Medulla oblongata (tissue), 1 donor: ENCODE measurements around the gene TOB2.
A peak's percentile ranks its signal among the peaks of the same experiment; 100 is the strongest.
"Not testable (repeated sequence)": the region's sequence is repeated elsewhere in the genome, so short reads cannot be mapped to it uniquely, and the experiment has no call there.

Experiments
- DNase-seq: peaks from one replicate; pipeline ENCODE4 v3.0.0-alpha.2; 2015; ENCODE audit errors: extremely low spot score

The TOB2 gene

DNA sequence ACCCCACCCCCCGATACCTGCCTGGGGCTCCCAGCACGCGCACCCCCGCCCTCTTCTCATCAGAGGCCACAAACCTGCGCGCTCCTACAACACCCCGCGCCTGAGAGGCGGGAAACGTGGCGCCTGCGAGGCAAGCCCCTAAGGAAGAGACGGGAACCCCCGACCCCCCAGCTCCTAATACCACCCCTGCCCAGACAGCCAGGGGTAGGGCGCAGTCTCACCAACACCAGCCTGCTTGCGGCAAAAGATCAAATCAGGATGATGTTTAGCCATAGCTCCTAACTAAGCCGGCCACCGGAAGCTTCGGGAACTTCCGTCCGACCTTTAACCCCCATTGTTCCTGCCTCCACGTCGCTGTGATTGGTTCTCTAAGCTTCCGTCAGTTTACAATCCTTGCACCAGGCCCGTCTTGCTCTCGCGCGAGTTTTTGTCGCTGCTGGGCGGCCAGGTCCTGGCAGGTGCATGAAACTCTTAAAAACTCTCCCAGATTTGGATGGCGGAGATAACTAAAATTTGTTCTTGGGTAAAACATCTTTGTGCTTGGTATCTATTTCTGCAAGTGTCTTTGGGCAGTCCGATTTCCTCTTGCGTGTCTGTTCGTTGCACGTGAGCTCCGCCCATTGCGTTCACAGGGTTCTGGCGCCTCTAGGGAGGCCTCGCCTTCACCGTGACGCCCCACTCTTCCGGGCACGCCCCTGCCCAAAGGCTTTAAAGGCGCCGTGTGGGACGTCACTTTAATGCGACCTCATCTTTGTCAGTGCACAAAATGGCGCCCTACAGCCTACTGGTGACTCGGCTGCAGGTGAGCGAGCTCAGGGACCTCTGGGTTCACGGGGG lies 22.0 kb upstream of the TOB2 start, which contains the start of the genes ACO2 and PHF5A:
ACO2 (plus strand) TSS at position 737 of the 837 bp plus-strand sequence; CDS start at position 767, 30 bp downstream.
PHF5A (minus strand) TSS at position 312 of the 837 bp plus-strand sequence; CDS start at position 273, 39 bp downstream.
- peak; percentile 99 for DNase-seq

DNA sequence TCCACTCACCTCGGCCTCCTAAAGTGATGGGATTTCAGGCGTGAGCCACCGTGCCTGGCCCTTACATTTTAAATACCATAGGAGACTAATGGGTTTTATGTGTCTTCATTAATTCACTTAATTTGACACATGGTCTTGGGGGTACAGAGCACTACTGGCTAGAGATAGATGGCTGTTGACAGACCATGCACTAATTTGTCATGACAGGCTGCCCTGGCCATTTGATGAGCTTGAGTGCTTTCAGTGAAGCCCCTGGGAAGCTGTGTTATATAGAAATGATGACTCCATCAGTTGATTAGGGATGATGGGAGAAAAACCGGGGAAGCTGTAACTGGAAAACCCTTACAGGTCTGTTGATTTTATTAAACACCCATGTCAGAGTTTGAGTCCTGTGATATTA lies 15.3 kb upstream of the TOB2 start:
- DNase-seq, result no peak

DNA sequence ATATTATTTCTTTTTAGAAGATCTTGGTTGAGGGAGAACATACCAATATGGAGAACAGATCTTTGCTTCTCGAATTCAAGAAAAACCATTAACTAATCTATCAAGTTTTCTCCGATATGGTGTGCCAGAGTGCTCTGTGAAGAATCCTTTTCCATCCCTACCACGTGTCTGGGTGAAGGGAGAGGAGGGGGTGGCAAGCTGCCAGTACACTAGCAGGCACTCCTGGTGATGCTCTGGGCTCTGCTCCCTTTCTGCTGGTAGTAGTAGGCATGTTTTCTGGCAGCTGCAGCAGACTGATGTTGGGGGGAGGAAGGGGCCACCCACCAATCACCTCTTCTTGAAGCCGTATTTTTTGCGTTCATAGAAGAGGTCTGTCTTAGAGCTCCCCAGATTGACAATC lies 13.5 kb upstream of the TOB2 start:
- peak; percentile 78 for DNase-seq

DNA sequence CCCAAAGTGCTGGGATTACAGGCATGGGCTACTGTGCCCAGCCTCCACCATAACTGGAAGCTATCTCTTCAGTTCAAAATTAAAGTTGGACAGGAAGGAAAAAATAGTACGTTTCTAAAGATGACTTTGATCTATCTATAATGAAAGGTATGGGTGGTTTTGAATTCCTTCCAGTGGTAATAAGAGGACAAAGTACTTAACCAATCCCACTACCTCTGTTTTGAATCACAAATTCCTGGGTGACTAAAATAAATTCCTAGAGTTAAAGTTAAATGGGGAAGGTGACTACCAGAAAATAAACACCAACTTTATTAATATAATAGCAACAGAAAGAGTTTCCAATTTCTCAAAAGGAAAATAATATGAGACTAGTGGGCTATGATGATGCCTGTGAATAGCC lies 12.8 kb upstream of the TOB2 start:
- DNase-seq, result no peak

DNA sequence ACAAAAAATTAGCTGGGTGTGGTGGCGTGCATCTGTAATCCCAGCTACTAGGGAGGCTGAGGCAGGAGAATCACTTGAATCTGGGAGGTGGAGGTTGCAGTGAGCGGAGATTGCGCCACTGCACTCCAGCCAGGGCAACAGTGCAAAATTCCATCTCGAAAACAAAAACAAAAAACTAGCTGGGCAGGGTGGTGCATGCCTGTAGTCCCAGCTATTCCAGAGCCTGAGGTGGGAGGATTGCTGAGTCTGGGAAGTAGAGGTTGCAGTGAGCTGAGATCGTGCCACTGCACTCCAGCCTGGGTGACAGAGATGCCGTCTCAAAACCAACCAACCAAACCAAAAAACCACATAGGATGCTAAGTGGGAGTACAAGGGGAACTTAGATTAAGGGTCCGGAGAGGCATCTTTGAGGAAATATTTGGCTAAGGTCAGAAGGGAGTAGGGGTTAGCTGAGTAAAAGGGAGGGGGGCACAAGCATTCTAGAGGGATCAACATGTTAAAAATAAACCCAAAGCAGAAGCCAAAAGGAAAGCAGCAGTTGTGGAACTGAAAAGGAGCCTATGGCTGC lies 11.6 kb upstream of the TOB2 start:
- DNase-seq, result no peak

DNA sequence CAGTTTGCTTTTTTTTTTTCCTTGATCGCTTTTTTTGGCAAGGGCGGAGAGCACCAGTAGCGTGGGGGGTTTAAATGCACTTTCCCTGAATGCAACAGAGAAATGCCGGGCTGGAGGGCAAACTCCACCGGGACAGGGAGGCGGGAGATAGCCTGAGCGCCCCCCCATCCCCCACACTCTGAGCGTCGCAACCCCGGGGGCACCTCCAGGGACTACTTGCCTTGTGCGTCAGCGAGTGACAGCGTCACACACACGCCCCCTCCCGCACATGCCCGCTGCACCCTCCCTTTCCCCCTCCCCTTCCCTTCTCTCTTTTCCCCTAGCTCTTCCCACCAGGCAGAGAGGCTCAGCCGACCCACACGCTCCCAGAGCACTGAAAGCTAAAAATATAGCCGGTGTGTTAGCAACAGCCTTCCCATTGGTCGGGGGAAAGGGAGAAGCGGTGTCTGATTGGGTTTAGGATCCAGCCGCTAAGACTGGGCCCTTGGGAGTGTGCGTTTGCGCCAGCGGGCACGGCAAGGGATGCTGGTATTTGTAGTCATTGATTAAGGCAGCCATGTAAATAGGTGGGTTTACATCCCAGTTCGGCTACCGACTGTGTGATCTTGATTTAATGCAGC lies 1.7 kb upstream of the TOB2 start:
- DNase-seq, result peak; percentile 100

DNA sequence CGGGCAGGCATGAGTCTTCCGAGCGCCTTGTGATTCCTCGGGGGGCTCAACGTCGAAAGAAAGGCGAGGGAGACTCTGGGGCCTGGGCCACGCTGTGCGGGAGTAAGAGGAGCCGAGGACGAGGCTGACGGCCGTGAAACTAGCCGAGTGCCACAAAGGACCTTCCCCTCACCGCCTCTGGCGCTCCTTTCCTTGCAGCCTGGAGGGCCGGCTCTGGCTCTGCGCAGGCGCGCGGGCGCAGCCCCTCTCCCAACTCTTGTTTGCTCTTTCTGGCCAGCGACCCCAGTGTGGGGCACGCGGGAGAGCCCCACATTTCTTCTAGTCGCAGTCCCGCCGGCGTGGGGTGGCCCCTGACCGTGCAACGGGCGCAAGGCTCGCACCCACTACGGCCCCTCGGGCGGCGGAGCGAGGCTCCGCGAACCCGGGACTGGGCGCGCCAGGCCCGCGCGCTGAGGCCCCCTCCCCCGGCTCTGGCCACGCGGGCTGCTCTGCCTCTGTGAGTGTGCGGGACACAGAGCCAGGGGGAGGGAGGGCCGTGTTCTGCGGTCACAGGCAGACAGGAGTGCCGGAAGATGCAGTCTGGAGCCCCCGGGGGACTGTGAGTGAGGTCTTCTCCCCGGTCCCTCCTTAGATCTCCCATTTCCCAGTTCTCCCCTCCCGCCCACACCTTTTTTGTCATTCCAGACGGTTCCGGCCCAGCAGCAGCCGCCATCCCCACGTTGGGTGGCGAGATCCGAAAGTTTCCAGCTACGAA lies 1.0 kb upstream of the TOB2 start:
- peak; percentile 70 for DNase-seq

DNA sequence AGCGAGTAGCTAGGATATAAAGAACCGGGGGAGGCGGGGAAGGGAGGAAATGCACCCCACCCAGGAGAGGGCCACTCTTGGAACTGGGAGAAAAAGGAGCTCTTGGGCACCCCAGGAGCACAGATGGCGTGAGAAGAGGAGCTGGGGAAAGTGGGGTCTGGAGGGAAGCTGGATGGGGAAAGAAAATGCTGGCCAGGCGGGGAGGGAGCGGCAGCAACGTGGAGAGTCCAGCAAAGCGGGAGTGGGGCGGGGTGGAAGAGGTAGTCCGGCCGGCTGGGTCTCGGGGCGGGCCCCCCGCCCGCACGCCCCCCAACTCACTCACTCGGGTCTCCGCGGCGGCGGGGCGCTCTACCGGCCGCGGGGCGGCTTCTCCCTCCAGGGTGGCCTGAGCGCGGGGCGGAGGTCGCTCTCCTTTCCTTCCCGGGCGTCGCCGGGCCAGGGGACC lies 522 bp downstream of the TOB2 start:
- DNase-seq, result peak; percentile 34

DNA sequence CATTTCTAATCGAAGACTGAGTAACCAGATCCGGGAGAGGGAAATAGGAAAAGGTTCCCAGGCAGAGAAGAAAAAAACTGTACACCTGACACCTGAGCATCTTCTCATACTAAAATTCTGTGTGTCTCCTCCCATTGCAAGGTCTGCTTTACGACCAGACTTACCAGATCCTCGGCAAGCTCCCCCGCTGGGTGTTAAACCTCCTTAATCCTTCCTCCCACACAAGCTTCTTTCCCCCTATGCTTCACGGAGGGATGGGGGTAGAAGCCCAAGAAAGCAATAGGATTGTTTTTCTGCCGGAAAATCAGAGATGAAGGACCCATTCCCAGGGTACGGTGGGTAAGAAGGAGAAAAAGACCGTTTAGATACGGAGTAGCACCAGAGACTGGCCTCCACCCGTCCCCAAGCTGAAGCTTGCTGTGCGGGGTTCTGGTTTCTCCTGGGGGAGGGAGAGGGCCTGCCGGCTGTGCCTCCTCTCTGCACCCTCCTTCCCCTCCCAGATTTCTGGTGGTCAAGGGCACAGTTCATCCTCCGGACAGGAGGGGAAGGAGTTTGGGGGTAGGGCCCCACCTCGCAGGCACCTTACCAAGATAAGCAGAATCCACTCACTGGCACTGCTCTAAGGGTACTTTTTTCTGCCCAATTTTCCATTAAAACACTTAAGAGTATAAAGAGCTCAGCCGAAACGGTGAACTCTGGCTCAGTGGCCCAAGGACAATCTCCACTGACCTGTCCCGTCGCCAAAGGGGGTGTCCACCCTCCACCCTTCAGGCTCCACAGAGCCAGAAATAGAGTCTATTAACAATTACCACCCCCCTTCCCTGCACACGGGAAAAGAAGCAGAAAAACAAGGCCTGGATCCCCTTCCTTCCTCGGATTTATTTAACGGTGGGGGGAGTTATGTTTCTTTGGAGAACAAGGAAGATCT lies 1.2 kb downstream of the TOB2 start:
- peak; percentile 54 for DNase-seq

DNA sequence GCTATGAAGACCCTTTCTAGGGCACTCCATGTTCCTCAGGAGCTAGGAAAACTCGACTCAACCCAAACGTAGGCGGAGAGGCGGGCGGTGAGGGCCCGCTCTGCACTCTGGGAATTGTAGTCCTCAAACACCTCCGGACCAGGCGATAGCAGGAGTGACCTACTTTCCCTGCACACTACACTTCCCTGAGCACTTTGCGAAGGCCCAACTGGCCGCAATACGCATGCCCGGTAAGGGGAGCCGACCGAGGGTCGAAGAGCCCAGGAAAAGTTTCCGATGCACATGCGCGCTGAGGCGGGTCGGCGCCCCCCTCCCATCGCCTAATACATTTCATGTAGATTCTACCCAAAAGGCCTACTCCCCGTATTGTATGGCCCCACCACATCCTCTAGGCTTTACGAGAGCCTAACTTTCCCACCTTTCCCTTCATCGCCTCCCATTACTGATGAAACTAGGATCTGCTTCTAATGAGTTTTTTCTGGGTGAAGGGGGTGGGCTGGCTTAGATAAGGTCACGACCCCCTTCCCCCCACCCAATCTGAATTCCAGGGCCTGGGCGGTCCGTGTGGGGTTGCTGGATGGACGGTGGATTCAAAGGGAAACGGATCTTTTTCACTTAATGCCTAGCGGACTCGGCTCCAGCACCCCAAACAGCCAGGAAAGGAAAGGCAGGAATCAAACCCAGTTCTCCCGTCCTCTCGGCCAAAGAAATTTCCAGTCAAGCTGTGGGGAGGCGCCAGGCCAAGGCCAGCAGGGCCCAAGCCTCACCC lies 2.1 kb downstream of the TOB2 start:
- peak; percentile 96 for DNase-seq

DNA sequence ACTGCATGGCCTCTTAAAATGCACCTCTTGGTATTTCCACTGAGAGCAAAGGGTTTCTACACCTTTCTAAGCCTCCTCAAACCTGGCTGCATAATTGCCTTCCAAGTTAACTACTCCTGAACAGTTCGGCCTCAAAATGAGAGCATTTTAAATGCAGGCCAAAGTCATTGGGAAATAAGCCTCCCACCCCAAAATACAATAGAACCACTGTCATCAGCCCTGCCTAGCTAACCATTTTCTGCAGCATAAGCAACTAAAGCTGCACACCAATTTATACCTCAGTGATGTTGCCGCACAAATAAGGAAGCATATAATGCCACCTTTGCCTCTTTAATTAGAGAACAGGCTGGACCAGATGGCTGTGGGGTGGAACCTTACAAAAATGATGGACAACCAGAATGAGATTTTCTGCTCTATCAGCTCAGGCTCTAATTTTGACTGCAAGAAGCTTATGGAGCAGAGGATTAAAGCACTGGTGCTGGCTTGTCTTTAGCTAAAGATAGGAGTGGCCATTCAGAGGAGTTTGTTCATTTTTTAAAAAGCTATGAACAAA lies 4.3 kb downstream of the TOB2 start:
- DNase-seq, result peak; percentile 55

DNA sequence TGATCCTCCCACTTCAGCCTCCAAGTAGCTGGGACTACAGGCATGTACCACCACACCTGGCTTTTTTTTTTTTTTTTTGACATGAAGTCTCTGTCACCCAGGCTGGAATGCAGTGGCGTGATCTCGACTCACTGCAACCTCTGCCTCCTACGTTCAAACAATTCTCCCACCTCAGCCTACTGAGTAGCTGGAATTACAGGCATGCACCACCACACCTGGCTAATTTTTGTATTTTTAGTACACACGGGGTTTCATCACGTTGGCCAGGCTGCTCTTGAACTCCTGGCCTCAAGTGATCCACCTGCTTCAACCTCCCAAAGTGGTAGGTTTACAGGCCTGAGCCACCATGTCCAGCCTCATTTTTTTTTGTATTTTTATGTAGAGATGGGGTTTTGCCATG lies 6.1 kb downstream of the TOB2 start:
- DNase-seq, result not testable (repeated sequence)

DNA sequence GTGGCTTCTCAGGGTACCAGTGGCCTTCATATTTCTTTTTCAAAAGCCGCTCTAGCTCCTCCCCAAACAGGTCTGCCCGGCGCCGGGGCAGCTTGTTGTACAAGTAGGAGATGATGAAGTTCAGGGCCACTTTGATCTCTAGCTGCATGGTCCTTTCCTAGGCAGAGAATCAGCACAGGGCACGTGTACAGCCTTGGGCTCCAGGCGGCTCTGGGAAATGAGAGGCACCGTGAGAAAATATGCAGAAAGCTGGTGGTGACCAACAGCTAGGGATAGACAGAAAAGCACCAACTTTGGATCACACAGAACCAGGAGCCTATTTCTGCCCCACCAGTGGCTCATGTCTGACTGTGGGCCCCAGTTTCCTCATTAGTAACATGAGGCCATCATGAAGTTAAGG lies 9.4 kb downstream of the TOB2 start:
- DNase-seq, result no peak

DNA sequence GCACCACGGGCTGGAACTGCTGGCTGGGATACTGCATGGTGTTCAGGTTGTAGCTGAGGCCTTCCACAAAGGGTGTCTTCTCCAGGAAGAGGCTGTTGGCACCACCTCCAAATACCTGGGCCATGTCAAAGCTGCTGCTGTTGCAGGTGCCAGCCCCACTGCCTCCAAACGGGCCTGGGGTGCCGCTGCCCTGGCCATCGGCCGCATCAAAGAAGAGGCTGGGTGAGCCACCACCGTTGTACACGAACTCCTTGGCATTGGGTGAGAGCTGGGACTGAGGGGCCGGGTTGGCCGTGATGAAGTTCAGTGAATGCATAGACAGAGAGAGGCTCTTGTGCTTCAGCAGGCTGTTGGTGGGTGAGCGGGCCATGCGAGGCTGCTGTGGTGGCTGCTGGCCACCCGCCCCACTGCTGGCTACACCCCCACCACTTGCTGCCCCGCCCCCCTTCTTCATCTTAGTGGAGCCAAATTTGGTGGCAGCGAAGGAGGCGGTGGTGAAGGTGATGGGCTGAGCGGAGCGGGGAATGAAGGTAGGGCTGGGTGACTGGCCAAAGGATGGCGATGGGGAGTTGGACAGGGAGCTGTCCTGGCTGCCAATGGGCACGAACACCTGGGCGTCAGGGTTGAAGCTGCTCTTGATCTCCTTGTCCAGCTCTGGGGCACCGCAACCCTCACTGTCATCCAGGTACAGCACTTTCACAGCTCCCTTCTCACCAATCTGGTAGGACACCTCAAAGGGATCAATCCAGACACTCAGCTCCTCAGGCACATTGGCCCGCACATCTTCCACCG lies 10.1 kb downstream of the TOB2 start:
- DNase-seq, result no peak

DNA sequence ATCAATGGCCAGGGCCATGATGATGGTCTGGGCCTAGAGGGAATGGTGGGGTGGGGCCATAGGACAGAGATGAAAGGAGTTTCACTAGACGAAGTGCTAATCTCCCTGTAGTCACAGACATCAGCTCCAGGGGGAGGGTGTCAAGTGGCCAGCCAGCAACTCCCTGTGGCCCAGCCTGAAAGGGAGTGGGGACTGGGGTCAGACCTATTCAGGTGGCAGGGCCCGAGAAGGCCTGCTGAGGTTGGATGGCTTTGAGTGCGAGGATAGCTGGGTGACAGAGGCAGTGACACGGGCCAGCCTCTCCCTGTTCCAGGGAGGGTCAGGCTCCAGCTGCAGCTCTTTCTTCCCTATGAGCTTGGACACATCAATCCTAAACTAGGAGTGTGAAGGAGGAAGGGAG lies 11.0 kb downstream of the TOB2 start:
- DNase-seq, result no peak

DNA sequence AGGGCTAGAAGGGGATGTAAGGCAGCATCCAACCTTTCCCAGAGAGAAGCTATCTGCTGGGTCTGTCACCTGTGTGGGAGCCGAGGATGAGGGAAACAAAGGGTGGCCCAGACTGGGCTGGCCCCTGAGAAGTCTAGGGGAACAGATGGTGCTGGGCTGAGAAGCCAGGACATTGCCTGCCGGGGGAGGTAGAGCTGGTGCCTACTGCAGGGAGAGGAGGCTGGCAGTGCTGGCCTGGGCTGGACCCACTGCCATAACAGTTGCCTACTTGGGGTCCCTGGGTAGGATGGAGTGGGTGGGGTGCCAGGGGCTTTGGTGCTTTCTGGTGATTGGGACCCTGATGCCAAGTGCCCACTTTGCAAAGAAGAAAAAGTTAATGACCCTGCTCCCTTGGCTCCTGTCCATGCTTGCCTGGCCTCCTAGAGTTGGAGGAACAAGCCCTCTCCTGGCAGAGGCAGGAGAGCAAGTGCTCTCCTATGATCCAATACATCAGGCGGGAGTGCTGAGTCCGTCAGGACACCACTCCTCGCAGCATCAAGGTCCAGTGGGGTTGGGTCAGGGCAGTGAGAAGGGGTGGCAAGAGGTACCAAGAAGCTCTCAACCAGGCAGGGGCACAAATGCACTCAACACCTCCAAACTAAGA lies 12.1 kb downstream of the TOB2 start:
- peak; percentile 63 for DNase-seq

DNA sequence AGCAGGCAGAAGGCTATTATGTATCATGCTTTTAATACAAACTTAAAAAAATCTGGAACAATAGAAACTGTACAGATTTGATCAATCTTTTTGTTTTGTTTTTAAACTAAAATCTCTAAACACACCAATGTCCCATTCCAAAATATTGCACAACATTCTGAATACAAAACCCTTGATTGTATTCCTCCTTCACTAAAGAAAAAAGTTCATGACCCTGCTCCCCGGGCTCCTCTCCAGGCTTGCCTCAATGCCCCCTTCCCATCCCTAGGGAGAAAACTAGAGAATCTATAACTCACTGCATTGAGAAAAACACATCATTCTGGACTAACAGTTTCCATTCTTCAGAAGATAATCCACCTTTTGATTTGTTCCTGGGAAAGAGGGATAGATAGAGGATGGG lies 13.1 kb downstream of the TOB2 start:
- not testable (repeated sequence) for DNase-seq

DNA sequence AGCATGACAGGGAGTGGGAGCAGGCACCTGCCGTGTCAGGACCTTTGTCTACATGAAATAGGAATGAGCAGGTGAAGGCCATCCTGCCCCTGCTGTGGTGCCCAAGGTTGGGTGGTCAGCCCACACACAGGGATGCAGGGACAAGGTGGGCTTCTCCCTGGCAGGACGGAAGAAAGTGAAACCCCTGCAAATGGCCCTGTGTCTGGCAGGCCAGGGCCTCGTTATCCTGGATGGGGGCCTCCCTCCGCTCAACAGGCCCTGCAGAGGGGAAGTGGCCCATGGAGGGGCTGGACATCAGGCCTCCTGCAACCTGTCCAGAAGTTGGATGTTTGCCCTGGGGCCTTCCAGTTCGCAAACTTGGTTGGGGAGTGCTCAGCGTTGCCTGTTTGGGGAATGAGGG lies 14.9 kb downstream of the TOB2 start:
- no peak for DNase-seq

DNA sequence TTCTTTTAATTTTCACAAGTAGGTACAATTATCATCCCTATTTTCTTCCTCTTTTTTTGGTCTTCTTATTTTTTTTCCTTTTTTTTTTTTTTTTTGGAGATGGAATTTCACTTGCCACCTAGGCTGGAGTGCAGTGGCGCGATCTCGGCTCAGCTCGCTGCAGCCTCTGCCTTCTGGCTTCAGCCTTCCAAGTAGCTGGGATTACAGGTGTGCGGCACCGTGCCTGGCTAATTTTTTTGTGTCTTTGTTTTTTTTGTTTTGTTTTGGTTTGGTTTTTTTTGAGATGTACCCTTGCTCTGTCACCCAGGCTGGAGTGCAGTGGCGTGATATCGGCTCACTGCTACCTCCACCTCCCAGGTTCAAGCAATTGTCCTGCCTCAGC lies 16.7 kb downstream of the TOB2 start:
- DNase-seq, result no peak
